Measurements from ENCODE around the gene PPP1R14C.
"Not testable (repeated sequence)": the region's sequence is repeated elsewhere in the genome, so short reads cannot be mapped to it uniquely, and the experiment has no call there.

Gene PPP1R14C

GRCh38 chr6:150172929-150173328, 30.1 kb downstream of the PPP1R14C start:
- no peak for DNase-seq

DNA sequence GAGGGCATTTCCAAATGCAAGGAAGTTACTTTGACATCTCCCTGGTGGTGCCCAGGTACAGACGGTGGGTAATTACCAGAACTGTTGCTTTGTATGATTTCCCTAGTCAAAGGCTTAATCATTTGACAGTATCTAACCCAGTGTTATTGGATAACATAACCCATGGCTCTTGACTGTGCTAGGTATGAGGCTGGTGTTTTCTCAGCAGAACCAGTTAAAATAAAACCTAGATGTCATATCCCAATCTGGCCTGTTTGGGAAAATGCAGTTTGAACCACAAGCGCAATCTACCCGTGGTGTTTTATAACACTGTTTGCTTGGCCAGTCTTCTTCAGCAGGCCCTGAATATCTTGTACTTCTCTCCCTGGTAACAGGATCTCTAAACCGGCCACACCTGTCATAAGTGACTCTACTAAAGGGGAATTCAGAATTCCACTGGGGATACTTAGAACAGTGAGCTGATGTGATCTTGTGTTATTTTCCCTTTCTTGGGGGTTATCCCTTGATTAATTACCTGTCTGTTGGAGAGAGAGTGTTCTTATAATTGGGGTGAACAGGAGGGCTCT, 32.8 kb downstream of the PPP1R14C start:
- no peak for DNase-seq

GRCh38 chr6:150176152-150176551, 33.3 kb downstream of the PPP1R14C start:
- no peak for DNase-seq

- no peak for DNase-seq
Observed at GRCh38 chr6:150176659-150177058, 33.8 kb downstream of the PPP1R14C start.

DNA sequence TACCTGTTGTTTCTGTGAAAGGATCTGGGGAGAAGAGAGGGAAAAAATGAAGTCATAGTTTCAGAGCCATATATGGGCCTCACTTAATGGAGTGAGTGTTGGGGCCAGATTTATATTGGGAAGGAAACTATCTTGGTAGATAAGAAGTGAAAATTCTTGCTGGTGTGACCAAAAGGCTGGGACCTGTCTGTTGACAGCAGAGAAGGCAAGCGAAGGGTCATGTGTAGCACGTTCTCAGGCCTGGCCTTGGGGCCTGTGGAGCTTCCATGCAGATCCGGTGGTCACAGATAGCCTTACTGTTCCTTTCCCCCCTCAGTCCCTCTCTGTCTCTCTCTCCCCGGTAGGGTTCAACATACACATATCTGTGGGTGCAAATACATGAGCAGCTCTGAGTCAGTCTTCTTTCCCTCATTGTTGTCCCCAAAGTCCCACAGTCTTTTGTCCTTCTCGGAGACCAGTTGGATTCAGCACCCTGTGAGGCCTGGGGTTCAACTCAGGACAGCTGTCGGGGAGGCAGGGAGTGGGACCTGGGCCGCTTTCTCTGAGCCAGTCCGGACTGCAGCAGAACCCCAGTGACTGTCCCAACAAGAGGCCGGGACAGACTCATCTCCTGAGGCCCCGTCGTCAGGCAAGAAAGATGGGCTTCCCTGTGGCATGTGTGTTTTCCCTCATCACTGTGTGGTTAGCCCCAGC, 34.6 kb downstream of the PPP1R14C start:
- DNase-seq: no peak

- DNase-seq: no peak
Observed at GRCh38 chr6:150177952-150178520, 35.2 kb downstream of the PPP1R14C start.

DNA sequence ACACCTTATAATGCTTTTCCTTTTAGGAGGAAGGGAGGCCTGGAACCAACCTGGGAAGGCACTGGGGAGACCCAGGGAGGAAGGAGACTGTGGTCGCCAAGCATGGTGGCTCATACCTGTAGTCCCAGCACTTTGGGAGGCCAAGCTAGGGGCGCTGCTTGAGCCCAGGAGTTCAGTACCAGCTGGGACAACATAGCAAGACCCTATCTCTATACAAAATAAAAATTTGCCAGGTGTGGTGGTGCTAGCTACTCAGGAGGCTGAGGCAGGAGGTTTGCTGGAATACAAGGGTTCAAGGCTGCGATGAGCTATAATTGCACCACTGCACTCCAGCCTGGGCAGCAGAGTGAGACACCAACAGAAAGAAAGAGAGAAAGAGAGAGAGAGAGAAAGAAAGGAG, 36.2 kb downstream of the PPP1R14C start:
- no peak for DNase-seq

DNA sequence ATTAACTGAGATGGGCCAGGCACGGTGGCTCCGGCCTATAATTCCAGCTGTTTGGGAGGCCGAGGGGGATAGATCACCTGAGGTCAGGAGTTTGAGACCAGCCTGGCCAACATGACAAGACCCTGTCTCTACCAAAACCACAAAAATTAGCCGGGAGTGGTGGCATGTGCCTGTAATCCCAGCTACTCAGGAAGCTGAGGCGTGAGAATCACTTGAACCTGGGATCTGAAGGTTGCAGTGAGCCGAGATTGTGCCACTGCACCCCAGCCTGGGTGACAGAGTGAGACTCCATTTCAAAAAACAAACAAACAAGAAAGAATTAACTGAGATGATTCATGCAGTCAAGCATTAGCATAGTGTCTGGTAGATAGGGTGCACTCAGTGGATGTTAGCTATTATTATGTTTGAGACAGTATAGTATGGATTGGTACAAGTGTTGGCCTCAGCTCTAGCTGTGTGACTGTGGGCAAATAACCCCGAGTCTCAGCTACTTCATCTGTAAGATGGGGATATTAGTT, 37.1 kb downstream of the PPP1R14C start:
- not testable (repeated sequence) for DNase-seq

GRCh38 chr6:150180517-150180916, 37.7 kb downstream of the PPP1R14C start:
- no peak for DNase-seq

DNA sequence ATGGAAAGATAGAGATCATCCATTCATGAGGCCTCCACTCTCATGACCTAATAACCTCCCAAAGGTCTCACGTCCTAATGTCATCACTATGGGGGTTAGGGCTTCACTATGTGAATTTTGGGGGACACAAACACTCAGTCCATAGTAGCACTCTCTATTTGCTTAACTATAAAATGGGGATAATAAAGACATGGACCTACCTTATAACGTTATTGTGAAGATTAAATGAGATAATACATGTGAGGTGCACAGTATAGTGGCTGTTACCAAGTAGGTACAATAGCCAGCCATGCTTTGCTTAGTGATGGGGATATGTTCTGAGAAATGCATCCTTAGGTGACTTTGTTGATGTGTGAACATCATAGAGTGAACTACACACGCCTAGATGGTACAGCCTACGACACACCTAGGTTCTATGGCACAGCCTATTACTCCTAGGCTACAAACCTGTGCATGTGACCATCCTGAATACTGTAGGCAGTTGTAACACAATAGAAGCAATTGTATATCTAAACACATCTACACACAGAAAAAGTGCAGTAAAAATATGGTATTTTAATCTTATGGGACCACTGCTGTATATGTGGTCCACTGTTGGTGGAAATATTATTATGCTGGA, 39.7 kb downstream of the PPP1R14C start:
- no peak for DNase-seq

- no peak for DNase-seq
Observed at GRCh38 chr6:150183105-150183504, 40.3 kb downstream of the PPP1R14C start.

GRCh38 chr6:150183966-150184365, 41.1 kb downstream of the PPP1R14C start:
- DNase-seq: no peak

DNA sequence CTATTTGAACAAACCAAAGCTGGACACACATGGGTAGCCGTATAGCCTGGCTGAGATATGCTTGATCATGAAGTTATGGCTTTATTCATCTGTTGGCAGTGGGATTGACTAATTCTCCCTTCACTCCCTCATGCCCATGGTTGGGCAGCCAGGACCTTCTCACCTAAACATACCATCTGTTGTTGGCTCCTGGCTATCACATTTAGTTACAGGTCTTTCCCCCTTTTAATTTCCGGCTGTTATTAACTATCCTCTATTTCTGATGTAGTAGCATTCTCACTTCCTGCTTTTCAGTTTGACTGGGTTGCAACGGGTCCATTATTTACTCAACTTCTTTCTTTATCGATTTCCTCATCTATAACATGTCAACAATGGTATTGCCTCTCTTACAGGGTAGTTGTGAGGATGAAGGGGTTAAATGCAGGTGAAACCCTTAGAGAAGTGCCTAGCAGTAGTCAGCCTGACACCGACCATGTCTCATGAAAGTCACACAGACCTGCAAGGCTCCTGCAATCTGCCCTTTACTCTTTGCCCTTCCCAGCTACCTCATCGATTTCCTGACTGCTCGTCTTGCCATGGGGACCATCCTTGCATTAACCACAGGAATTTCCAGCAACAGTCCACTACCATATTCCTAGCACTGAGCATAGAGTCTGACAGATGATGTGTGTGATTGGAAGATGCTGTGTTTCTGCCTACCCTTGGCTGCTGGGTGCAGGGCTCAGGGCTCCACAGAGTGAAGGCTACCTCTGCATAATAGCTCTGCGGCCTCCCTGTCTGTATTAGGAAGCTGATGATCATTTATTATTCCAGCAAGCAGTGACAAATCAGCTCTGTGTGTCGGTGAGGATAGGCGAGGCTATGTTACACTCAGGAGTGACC, 42.2 kb downstream of the PPP1R14C start:
- DNase-seq: no peak

DNA sequence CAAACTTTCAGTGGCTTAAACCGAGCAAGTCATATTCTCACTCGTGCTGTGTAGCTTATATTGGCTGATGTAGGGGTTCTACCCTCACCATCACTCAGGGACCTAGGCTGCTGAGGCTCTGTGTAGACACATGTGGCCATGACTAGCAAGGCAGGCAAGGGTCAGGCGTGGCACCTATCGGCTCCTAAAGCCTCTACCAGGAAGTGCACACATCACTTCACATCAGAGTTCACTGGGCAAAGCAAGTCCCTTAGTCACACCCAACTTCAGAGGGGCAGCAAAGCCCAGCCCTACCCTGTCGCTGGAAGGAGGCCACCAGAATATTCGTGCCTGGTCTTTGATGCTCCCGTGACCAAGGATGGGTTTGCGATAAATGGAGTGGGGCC, 42.9 kb downstream of the PPP1R14C start:
- no peak for DNase-seq

DNA sequence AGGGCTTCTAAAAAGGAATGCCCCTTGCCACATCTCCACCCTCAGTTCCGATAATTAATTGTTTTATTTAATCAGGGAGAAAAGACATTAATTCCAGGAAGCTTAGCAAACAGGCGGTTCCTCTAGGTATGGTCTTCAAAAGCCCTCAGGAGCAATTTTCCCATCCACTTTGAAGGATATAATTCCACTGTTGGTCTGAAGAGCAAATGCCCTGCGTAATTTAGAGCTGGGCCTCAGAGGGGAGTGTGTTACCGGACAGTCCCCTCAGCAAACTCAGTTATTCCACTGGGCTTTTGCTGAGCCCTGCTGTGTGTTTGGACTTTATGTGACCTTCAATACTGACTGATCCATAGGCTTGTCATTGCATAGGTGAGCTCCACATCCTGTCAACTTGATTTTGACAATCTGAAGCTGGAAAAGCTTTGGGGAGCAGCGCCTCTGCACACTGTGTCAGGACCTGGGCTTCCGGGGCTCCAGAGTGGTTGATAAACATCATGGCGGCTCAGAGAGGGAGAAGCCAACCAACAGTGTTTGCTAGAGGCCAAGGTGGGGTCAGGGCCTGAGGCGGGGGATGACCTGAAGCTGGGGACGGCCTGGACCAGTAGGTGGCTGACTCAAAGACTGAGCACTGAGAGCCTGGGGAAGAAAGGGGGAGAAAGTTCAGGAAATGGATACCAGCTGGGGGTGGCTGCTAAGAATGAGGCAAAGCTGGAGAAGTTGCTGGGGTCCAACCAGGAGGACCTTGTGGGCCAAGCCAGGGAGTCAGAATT, 43.5 kb downstream of the PPP1R14C start:
- DNase-seq: no peak

DNA sequence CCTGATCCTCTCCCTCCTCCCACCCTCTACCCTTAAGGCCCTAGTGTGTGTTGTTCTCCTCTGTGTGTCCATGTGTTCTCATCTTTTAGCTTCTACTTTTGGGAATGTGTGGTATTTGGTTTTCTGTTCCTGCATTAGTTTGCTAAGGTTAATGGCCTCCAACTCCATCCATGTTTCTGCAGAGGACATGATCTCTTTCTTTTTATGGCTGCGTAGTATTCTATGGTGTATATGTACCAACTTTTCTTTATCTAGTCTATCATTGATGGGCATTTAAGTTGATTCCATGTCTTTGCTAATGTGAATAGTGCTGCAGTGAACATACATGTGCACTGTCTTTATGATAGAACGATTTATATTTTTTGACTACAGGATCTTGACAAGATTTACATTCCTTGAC, 44.6 kb downstream of the PPP1R14C start:
- not testable (repeated sequence) for DNase-seq

GRCh38 chr6:150189122-150189521, 46.3 kb downstream of the PPP1R14C start:
- DNase-seq: peak; percentile 36

- no peak for DNase-seq
Observed at GRCh38 chr6:150191809-150192208, 49.0 kb downstream of the PPP1R14C start.

GRCh38 chr6:150194195-150194594, 51.4 kb downstream of the PPP1R14C start:
- no peak for DNase-seq

DNA sequence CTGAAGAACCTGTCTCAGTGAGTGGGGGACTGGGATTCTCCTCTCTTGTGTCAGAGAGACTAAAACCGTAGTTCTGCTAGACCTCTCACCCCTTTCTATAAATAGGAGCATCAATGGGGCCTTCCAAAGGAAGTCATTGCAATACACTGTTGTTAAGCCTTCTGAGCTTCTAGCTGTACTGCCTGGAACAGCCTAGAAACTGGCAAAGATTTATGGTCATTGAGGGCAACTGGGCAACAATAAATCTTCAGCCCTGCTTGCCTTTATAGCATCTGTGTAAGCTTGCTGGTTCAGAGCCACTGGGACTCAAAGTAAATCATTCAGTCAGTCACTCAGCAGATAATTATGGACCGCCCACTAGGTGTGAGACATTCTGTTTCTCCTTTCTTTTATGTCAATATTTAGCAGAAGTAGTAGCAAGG, 53.2 kb downstream of the PPP1R14C start:
- DNase-seq: no peak

DNA sequence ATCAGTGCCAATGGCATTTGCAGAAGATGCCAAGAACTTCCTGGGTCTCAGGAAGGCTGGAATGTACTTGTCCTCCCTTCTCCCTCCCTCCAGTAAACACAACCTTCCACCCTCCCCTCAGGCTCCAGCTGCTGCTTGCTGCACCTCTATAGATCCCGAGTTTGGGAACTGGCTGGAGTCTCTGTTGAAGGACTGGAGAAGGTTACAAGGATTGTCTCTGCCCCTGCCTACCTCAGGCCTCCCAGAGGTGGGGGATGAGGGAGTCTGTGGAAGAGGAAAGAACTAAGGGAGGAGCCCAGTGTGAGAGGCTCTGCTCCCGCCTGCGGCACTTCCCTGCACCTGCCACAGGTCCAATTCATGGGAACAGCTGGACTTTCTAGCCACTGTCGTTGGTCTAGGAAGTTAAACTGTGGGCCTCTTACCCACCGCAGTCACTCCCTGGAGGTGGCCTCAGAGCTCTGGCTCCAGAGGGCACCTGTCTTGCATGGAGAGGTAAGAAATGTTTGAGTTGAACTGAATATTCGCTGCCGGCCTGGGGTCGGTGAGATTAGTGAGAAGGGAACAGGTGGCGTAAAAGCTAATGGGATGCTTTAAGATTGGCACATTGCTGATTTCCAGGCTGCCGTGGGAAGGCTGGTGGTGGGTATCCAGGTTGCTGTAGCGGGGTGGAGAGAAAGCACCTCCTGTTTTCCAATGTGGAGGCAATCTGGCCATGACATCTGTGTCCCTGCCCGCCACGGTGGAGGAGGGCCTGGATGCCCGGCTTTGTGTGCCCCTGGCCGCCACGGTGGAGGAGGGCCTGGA, 54.3 kb downstream of the PPP1R14C start:
- DNase-seq: peak; percentile 5

Measured in NCI-H82 (cell line).